Measurements from ENCODE around the gene ZNG1A. TPM values are rescaled to one million over a fixed set of nuclear protein-coding genes. Genes with fewer than 3 reads are reported as not detected.
"Not testable (repeated sequence)": the region's sequence is repeated elsewhere in the genome, so short reads cannot be mapped to it uniquely, and the experiment has no call there.

ZNG1A gene
- total RNA-seq, 2 experiments from 2014 or later, result 44.5 to 47.4 TPM

DNA sequence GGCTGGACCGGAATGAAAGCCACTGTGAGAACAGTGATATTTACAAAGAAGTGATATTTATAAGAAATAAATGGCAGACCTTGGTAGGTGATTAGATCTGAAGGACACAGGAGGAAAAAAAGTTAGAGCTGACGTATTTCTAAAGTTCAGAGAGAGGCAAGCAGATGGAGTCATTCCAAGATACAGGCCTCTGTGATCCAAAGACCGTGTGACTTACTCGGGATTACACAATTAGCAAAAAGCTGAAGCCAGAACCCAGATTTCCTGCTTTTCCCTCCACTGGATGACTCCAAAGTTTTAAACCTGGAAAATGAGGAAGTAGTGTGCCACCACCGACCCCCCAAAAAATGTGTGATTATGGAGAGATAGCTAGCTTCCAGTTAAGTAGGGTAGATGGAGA is 32.7 kb upstream of the ZNG1A start:
- ChIA-PET CTCF (no interaction called here), POLR2A (no interaction called here)
- no peak overlapping the region for H3K4me3 Mint-ChIP-seq
- intact Hi-C loops (cut with micrococcal nuclease), result loop anchor here (5.0 kb wide), 1 partner anchor 61 kb away; no protein-coding TSS in a partner anchor
- DNase-seq (no peak), ATAC-seq (no peak)
- peaks cover 9% of the 10 kb centered on the region for H3K4me1 Mint-ChIP-seq (ENCODE audit: low read depth)
- no peaks in the 10 kb centered on the region for H3K36me3 Mint-ChIP-seq (ENCODE audit: low read depth)
- H3K27ac Mint-ChIP-seq, result no peak overlapping the region
- H3K27me3 Mint-ChIP-seq, result peaks cover 8% of the 10 kb centered on the region
- no peaks in the 10 kb centered on the region for H3K9me3 Mint-ChIP-seq
- TF ChIP-seq, protein P1, sequence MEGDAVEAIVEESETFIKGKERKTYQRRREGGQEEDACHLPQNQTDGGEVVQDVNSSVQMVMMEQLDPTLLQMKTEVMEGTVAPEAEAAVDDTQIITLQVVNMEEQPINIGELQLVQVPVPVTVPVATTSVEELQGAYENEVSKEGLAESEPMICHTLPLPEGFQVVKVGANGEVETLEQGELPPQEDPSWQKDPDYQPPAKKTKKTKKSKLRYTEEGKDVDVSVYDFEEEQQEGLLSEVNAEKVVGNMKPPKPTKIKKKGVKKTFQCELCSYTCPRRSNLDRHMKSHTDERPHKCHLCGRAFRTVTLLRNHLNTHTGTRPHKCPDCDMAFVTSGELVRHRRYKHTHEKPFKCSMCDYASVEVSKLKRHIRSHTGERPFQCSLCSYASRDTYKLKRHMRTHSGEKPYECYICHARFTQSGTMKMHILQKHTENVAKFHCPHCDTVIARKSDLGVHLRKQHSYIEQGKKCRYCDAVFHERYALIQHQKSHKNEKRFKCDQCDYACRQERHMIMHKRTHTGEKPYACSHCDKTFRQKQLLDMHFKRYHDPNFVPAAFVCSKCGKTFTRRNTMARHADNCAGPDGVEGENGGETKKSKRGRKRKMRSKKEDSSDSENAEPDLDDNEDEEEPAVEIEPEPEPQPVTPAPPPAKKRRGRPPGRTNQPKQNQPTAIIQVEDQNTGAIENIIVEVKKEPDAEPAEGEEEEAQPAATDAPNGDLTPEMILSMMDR (IDR thresholded peaks at IDR 0.05), result no peak

DNA sequence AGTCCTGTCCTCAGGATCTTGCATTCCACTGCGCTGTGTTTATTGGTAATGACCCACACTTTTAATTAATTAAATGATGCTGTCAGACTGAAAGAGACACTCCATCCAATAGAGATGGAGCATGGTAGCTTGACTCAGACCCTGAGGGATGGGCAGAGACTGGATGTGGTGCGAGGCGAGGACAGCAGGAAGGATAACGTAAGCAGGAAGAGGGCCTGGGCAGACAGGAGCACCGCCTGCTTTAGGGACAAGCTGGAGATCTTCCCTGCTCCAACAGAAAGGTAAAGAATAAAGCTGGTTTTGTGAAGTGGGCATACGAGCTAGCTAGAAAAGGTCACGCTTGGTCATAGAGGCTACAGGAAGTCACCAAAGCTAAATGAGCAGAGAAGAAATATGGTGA is 32.2 kb upstream of the ZNG1A start:
- no peak overlapping the region for H3K4me3 Mint-ChIP-seq
- intact Hi-C loops (cut with micrococcal nuclease), result loop anchor here (5.0 kb wide), 1 partner anchor 61 kb away; no protein-coding TSS in a partner anchor
- no peaks in the 10 kb centered on the region for H3K9me3 Mint-ChIP-seq
- CTCF ChIA-PET, result no interaction called here
- no peaks in the 10 kb centered on the region for H3K36me3 Mint-ChIP-seq (ENCODE audit: low read depth)
- TF ChIP-seq, protein P1 (IDR thresholded peaks at IDR 0.05), result no peak
- POLR2A ChIA-PET, result no interaction called here
- DNase-seq, result no peak
- no peak overlapping the region for H3K27ac Mint-ChIP-seq
- ATAC-seq, result no peak
- H3K27me3 Mint-ChIP-seq, result peaks cover 6% of the 10 kb centered on the region
- H3K4me1 Mint-ChIP-seq (ENCODE audit: low read depth), result peaks cover 9% of the 10 kb centered on the region

DNA sequence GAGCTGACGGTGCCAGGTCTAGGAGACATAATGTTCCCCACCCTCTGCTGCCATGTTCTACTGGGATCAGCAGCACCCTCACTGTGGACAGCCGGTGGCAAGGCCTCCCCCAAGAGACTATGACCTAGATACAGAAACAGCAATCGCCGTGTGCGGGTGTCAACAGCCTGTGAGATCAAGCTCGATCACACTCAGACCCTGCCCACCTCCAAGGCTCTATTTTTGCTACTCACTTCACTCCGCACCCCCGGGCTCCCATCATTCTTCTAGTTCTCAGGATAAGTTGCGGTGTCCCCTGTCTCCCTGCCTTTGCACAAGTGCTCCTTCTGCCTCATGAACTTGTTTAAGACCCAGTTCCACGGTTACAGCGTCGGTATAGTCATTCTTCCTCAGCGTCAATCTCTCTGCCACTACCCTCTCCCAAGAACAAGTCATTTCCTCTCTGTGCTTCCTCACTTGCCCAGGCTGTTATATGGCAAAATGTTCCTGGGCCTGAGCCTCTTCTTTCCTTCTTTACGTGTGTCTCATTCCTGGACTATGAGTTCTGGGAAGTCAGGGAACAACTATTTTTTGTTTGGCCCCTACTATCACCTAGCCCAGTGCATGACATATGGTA is 30.4 kb upstream of the ZNG1A start:
- H3K27me3 Mint-ChIP-seq, result no peaks in the 10 kb centered on the region
- H3K27ac Mint-ChIP-seq, result no peak overlapping the region
- H3K4me1 Mint-ChIP-seq (ENCODE audit: low read depth), result peaks cover 2% of the 10 kb centered on the region
- intact Hi-C loops (cut with micrococcal nuclease), result no loop called here
- no peaks in the 10 kb centered on the region for H3K36me3 Mint-ChIP-seq (ENCODE audit: low read depth)
- ATAC-seq, result no peak
- ChIA-PET CTCF (no interaction called here), POLR2A (no interaction called here)
- TF ChIP-seq, protein P1 (IDR thresholded peaks at IDR 0.05), result no peak
- no peak overlapping the region for H3K4me3 Mint-ChIP-seq
- DNase-seq, result no peak
- H3K9me3 Mint-ChIP-seq, result no peaks in the 10 kb centered on the region

DNA sequence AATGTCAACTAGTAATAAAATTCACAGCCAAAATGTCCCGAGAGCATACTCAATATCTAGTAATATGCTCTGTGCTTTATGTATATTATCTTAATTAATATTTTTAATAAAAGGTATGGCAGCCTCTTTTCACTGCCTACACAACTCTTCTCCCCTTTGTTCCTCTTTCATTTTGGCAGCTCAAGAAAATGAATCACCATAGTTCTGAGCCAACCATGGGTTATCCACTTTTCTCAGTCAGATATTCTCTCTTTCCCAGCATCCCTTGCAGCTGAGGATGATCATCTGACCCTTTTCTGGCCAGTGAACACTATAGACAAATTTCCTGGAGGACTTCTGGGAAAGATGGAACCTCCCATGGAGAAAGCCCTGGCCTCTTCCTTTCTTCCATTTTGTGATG is 27.6 kb upstream of the ZNG1A start:
- Mint-ChIP-seq H3K27me3 (no peaks in the 10 kb centered on the region), H3K9me3 (no peaks in the 10 kb centered on the region), H3K36me3 (ENCODE audit: low read depth) (no peaks in the 10 kb centered on the region), H3K4me1 (ENCODE audit: low read depth) (no peaks in the 10 kb centered on the region), H3K27ac (no peak overlapping the region), H3K4me3 (no peak overlapping the region)
- ChIA-PET POLR2A (no interaction called here), CTCF (no interaction called here)
- intact Hi-C loops (cut with micrococcal nuclease), result no loop called here
- TF ChIP-seq, protein P1 (IDR thresholded peaks at IDR 0.05), result no peak
- ATAC-seq, result no peak
- no peak for DNase-seq

DNA sequence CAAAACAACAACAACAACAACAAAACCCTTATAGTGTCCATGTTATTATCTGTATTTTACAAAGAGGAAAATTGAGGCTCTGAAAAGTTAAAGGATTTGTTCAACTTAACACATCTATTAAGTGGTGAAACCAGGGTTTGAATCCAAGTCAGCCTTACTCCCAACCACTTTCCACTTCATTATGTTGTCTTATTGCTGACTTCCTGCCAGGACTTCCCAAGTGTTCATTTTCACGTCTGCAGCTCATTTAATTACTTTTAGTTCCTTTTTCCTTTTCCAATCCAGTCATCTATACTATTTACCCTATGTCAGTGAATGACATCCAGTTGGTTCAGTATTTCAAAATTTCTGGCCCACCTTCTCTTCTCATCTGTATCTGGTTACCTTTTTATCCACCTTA is 20.7 kb upstream of the ZNG1A start:
- H3K36me3 Mint-ChIP-seq (ENCODE audit: low read depth); ATAC-seq; H3K4me3 Mint-ChIP-seq; DNase-seq; intact Hi-C loops (cut with micrococcal nuclease); H3K4me1 Mint-ChIP-seq (ENCODE audit: low read depth); H3K27me3 Mint-ChIP-seq; CTCF ChIA-PET; H3K27ac Mint-ChIP-seq; H3K9me3 Mint-ChIP-seq; POLR2A ChIA-PET: not testable (repeated sequence)

DNA sequence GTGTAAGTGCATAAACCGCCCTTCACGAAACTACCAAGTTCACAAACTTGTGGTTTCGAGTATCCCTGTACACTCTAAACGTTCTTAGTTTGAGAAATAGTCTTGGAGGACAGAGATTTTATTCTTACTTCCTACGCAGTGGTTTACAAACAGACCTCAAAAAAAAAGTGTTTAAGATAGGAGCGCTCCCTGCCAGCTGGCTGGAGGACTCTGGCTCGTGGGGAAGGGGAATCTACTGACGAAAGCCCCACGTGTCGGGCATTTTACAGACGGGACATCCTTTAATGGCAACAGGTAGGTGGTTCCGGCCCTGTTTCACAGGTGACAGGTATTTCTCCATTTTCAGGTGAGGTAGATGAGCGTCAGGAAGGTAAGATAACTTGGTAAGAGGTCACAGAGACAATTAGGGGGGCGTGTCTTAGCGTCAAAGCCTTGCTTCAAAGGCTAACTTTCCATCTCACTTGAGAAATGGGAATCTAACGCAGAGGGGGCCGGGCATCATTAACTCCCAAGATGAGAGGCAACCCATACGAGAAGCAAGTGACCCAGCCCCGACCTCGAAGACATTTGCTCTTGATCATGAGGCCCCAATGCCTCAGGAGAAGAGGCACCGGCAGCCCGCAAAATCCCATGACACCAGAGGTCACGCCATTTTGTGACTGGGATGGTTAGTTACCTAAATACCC is 573 bp downstream of the ZNG1A start:
- peak overlapping the region; percentile 80 for H3K4me3 Mint-ChIP-seq
- POLR2A ChIA-PET; intact Hi-C loops (cut with micrococcal nuclease); H3K36me3 Mint-ChIP-seq (ENCODE audit: low read depth); H3K9me3 Mint-ChIP-seq; H3K27me3 Mint-ChIP-seq; H3K4me1 Mint-ChIP-seq (ENCODE audit: low read depth); ATAC-seq; CTCF ChIA-PET: not testable (repeated sequence)
- peak overlapping the region; percentile 87 for H3K27ac Mint-ChIP-seq
- peak; percentile 12 for DNase-seq

DNA sequence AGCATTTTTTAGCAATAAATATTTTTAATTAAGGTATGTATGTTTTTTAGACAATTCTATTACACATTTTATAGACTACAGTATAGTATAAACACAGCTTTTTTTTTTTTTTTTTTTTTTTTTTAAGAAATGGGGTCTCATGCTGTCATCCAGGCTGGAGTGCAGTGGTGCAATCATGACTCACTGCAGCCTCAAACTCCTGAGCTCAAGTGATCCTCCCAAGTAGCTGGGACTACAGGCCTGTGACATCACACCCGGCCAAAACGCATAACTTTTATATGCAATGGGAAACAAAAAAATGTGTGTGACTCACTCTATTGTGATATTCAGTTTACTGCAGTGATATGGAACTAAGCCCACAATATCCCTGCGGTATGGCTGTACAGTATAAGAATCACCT is 9.1 kb downstream of the ZNG1A start:
- H3K4me1 Mint-ChIP-seq (ENCODE audit: low read depth); POLR2A ChIA-PET; CTCF ChIA-PET; H3K9me3 Mint-ChIP-seq; H3K27me3 Mint-ChIP-seq; ATAC-seq; H3K36me3 Mint-ChIP-seq (ENCODE audit: low read depth); H3K4me3 Mint-ChIP-seq; intact Hi-C loops (cut with micrococcal nuclease); H3K27ac Mint-ChIP-seq; DNase-seq: not testable (repeated sequence)

DNA sequence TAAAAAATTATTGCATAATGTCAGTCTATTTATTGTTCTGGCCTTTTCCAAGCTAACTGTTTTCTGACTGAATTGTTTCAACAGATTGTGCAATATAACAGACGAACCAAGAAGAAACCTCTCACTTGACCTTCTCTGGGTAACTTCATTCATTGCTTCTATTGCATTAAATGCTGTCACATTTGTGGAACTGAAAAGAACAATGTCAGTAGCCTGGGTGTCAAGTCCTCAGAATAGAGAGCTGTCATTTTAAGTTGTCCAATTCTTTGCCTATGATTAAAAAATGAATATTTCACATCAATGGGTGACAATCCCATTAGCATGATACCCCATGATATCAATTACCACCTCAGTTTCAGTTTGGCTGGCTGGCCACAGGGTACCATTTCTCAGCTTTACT is 19.0 kb downstream of the ZNG1A start:
- H3K4me3 Mint-ChIP-seq, POLR2A ChIA-PET, ATAC-seq: not testable (repeated sequence)

More for the DNA sequence above, 19.0 kb downstream of the ZNG1A start:
- H3K27me3 Mint-ChIP-seq; DNase-seq; H3K36me3 Mint-ChIP-seq (ENCODE audit: low read depth); H3K9me3 Mint-ChIP-seq; intact Hi-C loops (cut with micrococcal nuclease); CTCF ChIA-PET; H3K4me1 Mint-ChIP-seq (ENCODE audit: low read depth); H3K27ac Mint-ChIP-seq: not testable (repeated sequence)
